Measurements from ENCODE around the gene PITPNB. TPM values are rescaled to one million over a fixed set of nuclear protein-coding genes. Genes with fewer than 3 reads are reported as not detected.

PITPNB gene
- total and polyA plus RNA-seq, 7 donors = 20.4 to 135 (median 79.9) TPM

DNA sequence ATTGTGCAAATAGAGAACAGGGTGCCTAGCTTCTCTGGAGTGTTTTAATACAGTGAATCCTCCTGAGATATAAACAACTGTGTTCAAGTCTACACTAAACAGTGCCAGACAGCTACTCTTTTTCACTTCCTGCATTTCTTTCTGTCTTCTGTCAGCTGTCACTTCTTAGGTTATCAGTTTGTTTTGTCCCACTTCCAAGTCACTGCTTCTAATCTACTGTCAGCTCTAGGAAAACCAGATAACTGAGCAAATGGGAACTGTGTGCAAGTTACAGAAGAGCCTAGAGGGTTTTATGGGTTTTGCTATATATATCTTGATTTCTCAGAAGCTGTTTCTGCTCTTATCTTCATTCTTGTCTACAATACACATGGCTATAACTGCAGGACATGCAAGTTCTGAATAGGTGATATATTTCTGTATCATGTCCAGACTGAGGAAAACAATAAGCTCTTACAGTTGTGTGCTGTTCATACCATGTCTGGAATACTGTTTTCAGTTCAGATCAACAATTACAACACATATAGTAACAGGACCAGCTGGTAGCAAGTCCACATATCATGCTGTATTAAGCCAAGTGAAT lies 5.8 kb downstream of the PITPNB start:
- intact Hi-C loops (cut with DNase I) = no loop called here
- Histone ChIP-seq H3K27ac (peak overlapping the region in 3 of 4 donors; percentile 41 to 70 (median 63)), H3K36me3 (peaks cover 0 to 18% (median 9%) of the 10 kb centered on the region in 4 donors), H3K4me3 (no peak overlapping the region), H3K27me3 (no peaks in the 10 kb centered on the region), H3K4me1 (peaks cover 0 to 70% (median 59%) of the 10 kb centered on the region in 4 donors), H3K9me3 (no peaks in the 10 kb centered on the region)
- no peak for TF ChIP-seq POLR2A (IDR thresholded peaks at IDR 0.05)
- TF ChIP-seq, protein P1, sequence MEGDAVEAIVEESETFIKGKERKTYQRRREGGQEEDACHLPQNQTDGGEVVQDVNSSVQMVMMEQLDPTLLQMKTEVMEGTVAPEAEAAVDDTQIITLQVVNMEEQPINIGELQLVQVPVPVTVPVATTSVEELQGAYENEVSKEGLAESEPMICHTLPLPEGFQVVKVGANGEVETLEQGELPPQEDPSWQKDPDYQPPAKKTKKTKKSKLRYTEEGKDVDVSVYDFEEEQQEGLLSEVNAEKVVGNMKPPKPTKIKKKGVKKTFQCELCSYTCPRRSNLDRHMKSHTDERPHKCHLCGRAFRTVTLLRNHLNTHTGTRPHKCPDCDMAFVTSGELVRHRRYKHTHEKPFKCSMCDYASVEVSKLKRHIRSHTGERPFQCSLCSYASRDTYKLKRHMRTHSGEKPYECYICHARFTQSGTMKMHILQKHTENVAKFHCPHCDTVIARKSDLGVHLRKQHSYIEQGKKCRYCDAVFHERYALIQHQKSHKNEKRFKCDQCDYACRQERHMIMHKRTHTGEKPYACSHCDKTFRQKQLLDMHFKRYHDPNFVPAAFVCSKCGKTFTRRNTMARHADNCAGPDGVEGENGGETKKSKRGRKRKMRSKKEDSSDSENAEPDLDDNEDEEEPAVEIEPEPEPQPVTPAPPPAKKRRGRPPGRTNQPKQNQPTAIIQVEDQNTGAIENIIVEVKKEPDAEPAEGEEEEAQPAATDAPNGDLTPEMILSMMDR (IDR thresholded peaks at IDR 0.05) = no peak
- TF ChIP-seq POLR2AphosphoS5 (IDR thresholded peaks at IDR 0.05) = peak; percentile 34 to 86 (median 64)
- TF ChIP-seq EP300 (IDR thresholded peaks at IDR 0.05) = no peak
- no peak for DNase-seq

DNA sequence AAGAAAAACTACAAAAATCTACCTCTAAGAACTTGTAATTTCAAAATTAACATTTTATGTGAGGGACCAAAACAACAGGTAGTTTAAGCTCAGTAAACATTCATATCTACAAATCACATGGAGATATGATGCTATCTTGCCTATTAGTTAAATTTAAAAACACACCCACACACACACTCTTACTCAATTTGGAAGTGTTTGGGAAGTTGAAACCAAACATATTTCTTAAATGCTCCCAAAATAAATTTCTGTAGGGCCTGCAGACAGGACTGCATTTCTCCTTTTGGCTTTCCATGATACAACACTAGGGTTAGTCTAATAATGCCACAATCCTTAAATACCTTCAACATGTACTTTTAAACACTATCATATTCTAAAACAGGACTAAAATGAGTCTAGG lies 7.0 kb downstream of the PITPNB start:
- no peak for DNase-seq
- H3K27ac ChIP-seq = peak overlapping the region in 3 of 4 donors; percentile 41 to 70 (median 63)
- no peak overlapping the region for H3K4me3 ChIP-seq
- intact Hi-C loops (cut with DNase I) = no loop called here
- TF ChIP-seq POLR2A (IDR thresholded peaks at IDR 0.05) (no peak), POLR2AphosphoS5 (IDR thresholded peaks at IDR 0.05) (no peak), EP300 (IDR thresholded peaks at IDR 0.05) (no peak)
- TF ChIP-seq, protein P1 (IDR thresholded peaks at IDR 0.05) = no peak
- no peaks in the 10 kb centered on the region for H3K27me3 ChIP-seq
- H3K36me3 ChIP-seq = peaks cover 0 to 22% (median 9%) of the 10 kb centered on the region in 4 donors
- H3K9me3 ChIP-seq = no peaks in the 10 kb centered on the region
- H3K4me1 ChIP-seq = peaks cover 0 to 59% (median 47%) of the 10 kb centered on the region in 4 donors

DNA sequence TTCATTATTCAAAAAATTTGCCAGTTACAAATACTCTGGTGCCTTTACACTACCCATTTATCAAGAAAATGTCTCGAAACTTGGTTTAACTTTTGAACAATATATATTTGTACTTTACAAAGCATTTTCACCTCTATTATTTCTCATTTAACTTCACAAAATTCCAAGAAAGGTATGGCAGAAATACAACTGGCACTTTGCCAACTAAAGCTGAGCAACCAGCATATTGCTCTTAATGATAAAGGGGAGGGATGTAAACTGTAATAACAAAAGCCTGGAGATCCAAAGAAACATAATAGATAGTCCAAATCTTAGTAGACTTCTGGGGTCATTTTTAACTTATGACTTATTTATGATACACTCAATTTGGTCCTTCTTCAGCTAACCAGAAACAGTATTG lies 7.7 kb downstream of the PITPNB start:
- Histone ChIP-seq H3K9me3 (no peaks in the 10 kb centered on the region), H3K4me1 (peaks cover 0 to 51% (median 40%) of the 10 kb centered on the region in 4 donors), H3K36me3 (peaks cover 0 to 27% (median 9%) of the 10 kb centered on the region in 4 donors), H3K27ac (no peak overlapping the region), H3K4me3 (no peak overlapping the region), H3K27me3 (no peaks in the 10 kb centered on the region)
- intact Hi-C loops (cut with DNase I) = no loop called here
- TF ChIP-seq, protein P1 (IDR thresholded peaks at IDR 0.05) = no peak
- no peak for TF ChIP-seq EP300 (IDR thresholded peaks at IDR 0.05)
- TF ChIP-seq POLR2AphosphoS5 (IDR thresholded peaks at IDR 0.05) = no peak
- TF ChIP-seq POLR2A (IDR thresholded peaks at IDR 0.05) = no peak
- 96 to 97% methylated on average over 1 of the region's 1 CpG for WGBS, 2 donors
- no peak for DNase-seq

DNA sequence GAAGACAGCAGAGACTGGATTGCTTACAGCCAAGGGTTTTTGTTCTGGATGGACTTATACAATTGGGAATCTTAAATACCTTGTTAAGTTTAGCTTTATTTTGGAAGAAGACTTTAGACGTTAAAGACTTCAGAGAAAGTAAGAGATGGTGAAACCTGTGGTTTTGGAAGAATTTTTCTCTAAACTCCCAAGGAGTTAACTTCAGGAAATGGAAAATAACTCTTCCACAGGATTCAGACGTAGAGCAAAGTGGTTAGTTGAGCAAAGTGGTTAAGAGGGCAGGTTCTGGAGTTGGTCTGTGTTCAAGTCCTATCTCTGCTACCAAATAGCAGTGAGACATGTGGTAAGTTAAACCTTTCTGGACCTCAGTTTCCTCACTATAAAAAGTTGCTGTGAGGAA lies 12.8 kb downstream of the PITPNB start:
- TF ChIP-seq POLR2A (IDR thresholded peaks at IDR 0.05) = no peak
- no peak for TF ChIP-seq POLR2AphosphoS5 (IDR thresholded peaks at IDR 0.05)
- no peak for TF ChIP-seq EP300 (IDR thresholded peaks at IDR 0.05)
- TF ChIP-seq, protein P1 (IDR thresholded peaks at IDR 0.05) = no peak
- peaks cover 0 to 27% (median 14%) of the 10 kb centered on the region in 4 donors for H3K36me3 ChIP-seq
- no peaks in the 10 kb centered on the region for H3K27me3 ChIP-seq
- no peak overlapping the region for H3K27ac ChIP-seq
- WGBS, 2 donors = 69 to 81% methylated on average over 2 of the region's 2 CpGs
- no peak for DNase-seq
- intact Hi-C loops (cut with DNase I) = no loop called here
- H3K4me1 ChIP-seq = peaks cover 0 to 23% (median 5%) of the 10 kb centered on the region in 4 donors
- no peak overlapping the region for H3K4me3 ChIP-seq
- H3K9me3 ChIP-seq = no peaks in the 10 kb centered on the region

DNA sequence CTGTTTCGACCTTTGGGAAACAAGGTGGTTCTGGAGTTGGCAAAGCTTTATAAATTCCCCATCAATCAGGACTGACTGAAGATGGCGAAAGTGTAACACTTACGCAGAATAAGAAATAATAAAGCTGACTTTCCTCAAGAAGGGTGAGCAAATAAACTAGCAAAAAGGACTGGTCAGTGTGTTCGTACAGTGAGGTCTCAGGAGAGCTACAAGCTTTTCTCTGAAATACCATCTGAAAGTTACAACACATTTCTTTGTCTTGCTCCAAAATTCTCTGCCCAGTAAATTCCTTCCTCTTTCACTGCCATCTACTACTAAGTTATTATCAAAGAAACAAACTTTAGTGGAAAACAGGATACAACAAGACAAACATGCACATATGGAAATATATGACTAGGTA lies 13.4 kb downstream of the PITPNB start:
- H3K4me1 ChIP-seq = peaks cover 0 to 23% (median 5%) of the 10 kb centered on the region in 4 donors
- H3K27ac ChIP-seq = peak overlapping the region in 1 of 4 donors; percentile 14
- 82 to 86% methylated on average over 4 of the region's 4 CpGs for WGBS, 2 donors
- no peak for TF ChIP-seq POLR2A (IDR thresholded peaks at IDR 0.05)
- TF ChIP-seq, protein P1 (IDR thresholded peaks at IDR 0.05) = no peak
- no peak for TF ChIP-seq POLR2AphosphoS5 (IDR thresholded peaks at IDR 0.05)
- TF ChIP-seq EP300 (IDR thresholded peaks at IDR 0.05) = no peak
- no peak for DNase-seq
- no peaks in the 10 kb centered on the region for H3K9me3 ChIP-seq
- no peak overlapping the region for H3K4me3 ChIP-seq
- peaks cover 0 to 28% (median 13%) of the 10 kb centered on the region in 4 donors for H3K36me3 ChIP-seq
- intact Hi-C loops (cut with DNase I) = no loop called here
- no peaks in the 10 kb centered on the region for H3K27me3 ChIP-seq

All from sigmoid colon (tissue), 7 donors.